Left lobe of liver (tissue), 2 donors: ENCODE data around the gene BCAS3. TPM values are rescaled to one million over a fixed set of nuclear protein-coding genes. Genes with fewer than 3 reads are reported as not detected.

Source experiments
- ATAC-seq: fragments of 200-7000 bp; cut with Tn5 transposase; one replicate; pipeline ENCODE4 v1.9.1; 2020; ENCODE audit warnings: mild to moderate bottlenecking, moderate library complexity
- DNase-seq: peaks from one replicate; pipeline ENCODE4 v3.0.0-alpha.2; 2020; ENCODE audit warnings: low spot score
- total RNA-seq: library from RNA; stranded (reverse); gene quantifications from one replicate; pipeline ENCODE4 v1.2.1, GENCODE V29; 2021
- donor health status: DM: no; HTN: no; CAD: no; lungs with moderate emphysema.
- donor health status: DM: no; HTN: yes; CAD: no.

The BCAS3 gene
- total RNA-seq, 1 donor from 2014 or later = 20.9 TPM

GRCh38 chr17:61368049-61368831, 690.6 kb downstream of the BCAS3 start:
- no peak for DNase-seq
- ATAC-seq = no peak

DNA sequence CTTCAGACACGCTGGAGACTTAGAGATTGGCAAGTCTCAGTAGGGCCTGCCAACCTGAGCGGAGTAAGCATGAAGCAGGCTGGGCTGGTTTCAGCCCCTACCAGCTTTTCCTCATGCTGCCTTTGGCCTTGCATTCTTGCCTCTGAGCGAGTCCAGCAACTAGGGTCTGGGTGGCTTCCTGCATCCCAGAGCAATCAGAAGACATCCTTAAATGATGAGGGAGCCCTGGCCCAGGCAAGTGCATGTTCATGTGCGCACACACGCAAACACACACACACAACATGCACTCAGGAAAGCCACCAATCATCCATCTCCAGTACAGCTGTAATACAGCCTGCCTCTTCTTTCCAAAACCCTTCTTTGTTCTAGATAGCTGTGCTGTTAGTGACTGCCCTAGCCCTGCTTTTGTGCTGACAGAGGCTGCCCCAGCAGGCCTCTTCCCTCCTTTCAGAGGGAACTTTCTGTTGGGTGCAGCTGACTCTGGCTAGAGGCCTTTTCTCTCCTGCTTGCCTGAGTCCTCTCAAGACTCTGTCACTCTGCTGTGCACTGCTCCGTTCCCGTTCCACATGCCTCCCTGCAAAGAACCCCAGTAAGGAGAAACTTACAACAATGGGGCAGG, 691.3 kb downstream of the BCAS3 start:
- DNase-seq = no peak
- ATAC-seq = no peak

GRCh38 chr17:61369751-61370150, 692.1 kb downstream of the BCAS3 start:
- DNase-seq (no peak), ATAC-seq (no peak)

- DNase-seq (no peak), ATAC-seq (no peak)
Observed at GRCh38 chr17:61371179-61371578, 693.5 kb downstream of the BCAS3 start.

DNA sequence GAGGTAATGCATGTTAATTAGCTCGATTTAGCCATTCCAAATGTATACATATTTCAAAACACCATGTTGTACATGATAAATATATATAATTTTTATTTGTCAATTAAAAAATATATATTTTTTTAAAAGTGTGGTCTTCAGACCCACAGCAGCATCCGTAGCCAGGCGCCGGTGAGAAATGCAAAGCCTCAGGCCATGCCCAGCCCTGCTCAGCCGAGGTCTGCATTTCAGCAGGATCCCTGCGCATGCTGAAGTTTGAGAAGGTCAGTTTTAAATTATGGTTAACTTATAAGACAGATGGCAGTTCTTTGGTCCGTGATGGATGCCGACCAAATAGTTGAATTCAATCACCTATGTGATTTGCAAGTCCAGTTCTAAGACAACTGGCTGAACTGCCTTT, 694.0 kb downstream of the BCAS3 start:
- DNase-seq (no peak), ATAC-seq (no peak)

DNA sequence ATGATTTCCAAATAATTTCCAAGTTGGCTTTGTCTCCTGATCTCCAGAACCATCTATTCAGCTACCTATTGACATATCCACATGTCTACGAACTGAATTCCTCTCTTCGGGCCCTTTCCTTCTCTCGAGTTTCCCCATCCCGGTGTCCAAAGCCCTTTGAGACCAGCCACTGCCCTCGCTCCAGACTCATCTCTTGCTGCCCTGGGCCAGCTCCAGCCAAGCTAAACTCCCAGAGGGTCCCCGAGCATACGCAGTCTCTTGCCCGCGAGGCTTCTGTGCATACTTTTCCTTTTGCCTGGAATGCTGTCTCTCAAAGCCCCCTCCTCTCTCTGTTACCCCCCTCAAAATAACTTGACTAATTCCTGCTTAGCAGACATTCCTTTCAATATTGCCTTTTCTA, 694.8 kb downstream of the BCAS3 start:
- DNase-seq = no peak
- no peak for ATAC-seq

DNA sequence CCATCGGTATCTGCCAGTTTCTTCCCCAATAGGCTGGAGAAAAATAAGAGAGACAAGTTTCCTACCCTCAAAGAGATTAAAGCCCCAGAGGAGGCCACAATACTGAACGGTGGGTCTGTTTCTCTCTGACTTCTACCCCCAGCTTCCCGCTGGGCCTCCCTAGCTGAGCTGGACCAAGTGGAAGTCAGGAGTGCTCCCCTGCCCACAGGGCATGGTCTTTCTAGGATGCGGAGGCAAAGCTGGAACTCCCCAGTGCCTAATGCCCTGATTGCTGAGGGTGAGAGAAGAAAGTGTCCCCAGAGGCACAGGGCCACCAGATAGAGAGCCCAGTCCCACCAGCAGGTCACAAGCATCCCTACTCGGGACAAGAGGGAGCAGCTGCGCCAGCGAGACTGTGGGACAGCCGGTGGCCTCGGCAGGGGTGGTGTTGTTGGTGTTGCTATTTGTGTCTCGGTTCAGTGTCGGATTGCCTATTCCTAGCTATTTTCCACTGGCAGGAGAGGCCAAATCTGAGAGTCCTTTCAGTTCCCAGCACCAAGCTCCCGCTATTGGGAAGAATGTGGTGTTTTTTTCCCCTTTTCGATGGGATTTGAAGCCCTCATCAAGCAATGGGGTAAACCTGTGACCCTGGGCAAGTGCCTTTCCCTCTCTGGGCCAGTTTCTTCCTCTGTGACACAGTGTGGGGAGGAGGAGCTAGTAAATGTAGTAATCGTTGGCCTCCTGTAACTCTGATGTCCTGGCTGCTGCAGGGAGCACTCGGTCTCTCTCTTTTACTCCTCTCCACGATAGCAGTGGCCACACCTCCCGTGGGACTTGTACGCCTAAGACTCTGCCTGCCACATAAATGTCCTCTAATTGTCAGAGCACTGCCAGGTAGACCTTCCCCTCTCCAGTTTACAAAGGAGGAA, 699.5 kb downstream of the BCAS3 start:
- ATAC-seq (no peak), DNase-seq (no peak)

DNA sequence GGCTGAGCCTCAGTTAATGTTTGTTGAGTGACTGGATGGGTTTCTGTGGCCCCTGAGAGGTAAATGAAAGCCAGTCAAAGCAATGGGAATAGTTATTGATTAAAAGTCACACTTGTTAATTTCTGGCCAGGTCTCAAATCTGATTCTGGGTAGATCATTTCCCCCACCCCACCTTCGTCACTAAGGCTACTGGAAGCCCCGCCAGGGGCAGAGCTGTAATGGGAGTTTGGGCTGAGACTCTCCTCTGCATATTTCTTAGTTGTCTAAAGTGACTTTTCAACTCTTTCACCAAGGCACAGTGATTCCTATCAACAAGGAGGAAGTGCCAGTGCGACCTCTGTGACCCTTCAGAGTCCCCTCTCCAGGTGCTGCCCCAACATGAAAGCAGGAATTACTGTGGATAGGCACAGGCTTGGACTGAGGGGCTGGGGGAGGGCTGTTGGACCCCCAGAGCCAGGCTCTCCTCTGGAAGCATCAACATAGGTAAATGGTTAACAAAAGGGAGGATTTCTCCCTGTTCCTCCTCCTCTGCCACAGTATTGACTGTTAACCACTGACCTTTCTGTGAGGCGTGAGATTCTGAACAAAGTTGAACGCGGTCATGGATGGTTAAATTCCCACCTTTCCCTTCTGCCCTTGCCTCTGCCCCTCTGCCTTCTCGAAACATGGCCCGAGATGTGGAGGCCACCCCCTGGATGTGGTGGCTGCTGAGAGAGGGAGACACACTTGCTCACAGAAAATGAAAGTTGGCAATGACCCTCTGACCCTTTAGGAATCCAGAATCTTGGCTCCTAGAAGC, 701.2 kb downstream of the BCAS3 start:
- no peak for ATAC-seq
- no peak for DNase-seq

DNA sequence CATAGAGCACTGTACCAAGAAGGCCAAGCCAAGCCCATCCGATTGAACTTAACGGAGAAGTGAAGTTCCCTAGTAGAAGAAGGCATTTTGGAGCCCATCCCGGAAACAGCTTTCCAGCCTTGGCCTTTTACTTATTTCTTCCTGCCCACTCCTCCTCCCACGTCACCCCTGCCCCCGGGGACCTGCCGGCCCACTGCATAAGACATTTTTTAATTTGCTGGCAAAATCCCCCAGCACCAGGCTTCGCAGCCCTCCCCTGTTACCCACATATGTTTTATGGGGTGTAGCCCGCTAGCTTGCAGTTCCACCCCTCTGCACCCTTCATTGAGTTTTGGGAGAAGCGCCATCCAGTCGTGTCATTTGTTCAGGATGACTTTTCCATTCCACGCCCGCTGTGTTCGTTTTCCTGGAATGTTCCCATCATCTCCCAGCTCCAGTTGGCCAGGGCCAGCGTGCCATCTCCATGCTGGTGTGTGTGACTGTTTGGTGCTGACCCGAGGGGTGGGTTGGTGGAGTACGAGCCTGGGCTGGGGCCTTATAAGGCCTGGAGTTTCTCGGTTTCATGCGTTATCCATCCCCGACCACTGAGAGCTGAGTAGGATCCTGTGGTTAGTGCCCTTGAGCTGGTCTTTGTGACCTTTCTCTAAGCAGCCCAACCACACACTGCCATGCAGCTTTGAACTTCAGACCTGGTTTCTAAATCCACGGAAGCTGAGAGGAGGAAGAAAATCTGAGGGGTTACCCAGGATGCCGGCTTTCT, 702.0 kb downstream of the BCAS3 start:
- no peak for DNase-seq
- ATAC-seq = no peak

- DNase-seq = no peak
- no peak for ATAC-seq
Observed at GRCh38 chr17:61380217-61380835, 702.7 kb downstream of the BCAS3 start.

GRCh38 chr17:61380836-61381525, 703.3 kb downstream of the BCAS3 start:
- ATAC-seq = no peak
- no peak for DNase-seq

GRCh38 chr17:61381537-61381936, 703.9 kb downstream of the BCAS3 start:
- DNase-seq = no peak

DNA sequence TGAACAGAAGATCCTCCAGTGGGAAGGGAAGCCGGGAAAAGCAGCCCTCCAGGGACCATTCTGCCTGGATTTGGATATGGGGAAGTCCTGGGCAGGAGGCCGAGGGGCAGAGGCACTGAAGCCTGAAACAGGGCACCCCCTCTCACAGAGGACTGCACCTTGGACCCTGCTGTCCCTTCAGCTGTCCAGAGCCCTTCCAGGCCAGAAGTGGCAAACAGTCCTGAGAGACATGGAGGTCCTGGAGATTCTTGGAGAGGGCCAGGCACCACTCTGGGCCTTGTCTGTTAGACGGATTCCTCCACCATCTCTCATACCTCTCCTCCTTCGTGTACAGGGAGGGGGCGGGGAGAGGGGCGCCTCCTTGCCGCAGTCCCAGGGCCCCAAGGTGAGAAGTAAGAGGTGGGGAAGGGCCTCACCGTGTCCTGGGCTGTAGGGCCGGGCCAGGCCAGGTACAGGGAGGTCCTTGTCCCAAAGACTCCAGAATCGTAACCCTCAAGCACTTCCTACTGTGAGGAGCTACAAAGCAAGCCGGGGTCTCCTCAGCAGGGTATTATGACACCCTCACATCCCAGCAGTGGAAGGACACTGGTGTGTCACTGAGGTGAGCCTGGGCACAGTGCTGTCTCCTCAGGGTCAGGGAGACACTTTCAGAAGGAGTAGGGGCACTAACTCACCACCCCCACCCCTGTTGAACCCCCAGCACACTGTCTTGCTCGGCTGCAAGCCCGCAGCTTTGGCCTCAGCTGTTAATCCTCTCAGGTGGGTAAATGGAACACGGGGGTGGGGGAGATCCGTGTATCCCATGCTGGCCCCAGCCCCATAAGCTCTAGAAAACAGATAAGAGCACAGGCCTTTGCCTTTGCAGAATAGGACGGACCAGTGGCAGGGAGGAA, 705.4 kb downstream of the BCAS3 start:
- no peak for DNase-seq
- no peak for ATAC-seq

More at GRCh38 chr17:61381537-61381936, 703.9 kb downstream of the BCAS3 start:
- ATAC-seq = no peak

- no peak for DNase-seq
- no peak for ATAC-seq
Observed at GRCh38 chr17:61383689-61384201, 706.1 kb downstream of the BCAS3 start.

GRCh38 chr17:61384354-61384691, 706.7 kb downstream of the BCAS3 start:
- DNase-seq (no peak), ATAC-seq (no peak)

DNA sequence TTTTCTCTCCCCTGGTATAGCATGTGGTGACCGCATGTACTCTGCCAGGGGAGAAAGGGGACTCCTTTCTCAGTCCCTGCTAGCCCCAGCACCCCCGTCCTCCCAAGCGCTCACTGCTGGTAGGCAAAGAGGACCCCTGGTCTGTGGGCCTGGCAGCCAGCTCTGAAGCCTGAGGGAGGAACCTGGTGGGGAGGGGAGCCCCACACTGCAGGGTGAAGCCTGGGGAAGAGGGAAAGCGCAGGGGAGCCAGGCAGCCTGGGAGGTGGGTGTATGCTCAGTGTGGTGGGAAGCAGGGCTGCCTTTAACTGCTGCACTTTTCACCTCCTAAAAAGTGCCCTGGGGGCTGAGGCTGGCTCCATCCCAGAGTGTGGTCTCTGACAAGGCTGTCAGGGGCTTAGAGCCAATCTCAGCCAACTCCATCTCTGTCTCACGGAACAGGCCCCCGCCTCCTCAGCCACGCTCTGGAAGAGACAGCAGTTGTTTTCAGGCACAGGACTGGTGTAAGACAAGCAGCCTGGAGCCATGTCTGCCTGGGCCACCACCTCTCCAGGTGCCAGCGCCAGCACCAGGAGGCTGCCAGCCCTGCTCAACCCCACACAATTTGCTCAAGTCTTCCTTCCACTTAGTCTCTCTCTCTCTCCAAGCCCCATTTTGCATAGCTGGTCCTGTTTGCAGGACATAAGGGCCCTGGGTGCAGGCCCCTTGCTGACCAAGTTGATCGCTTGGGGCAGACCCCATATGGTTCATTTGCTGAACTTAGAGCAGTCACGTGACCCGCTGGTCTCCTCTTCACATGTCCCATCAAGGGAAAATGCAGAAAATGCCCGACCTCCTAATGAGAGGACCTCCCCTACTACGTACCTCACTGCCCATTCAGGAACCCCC, 707.3 kb downstream of the BCAS3 start:
- no peak for ATAC-seq

More for the DNA sequence above, 707.3 kb downstream of the BCAS3 start:
- DNase-seq = no peak
